Measurements from ENCODE around the gene TMEM151B. TPM values are rescaled to one million over a fixed set of nuclear protein-coding genes. Genes with fewer than 3 reads are reported as not detected.

The TMEM151B gene
- total and polyA plus RNA-seq, 2 of the 4 experiments (the other 2 are of a cell fraction) = not detected

- peak; percentile 33; the same call in 1 of the 2 replicates for TF ChIP-seq SMC3 (IDR thresholded peaks at IDR 0.05; ENCODE audit: low read depth, low read length)
- no peak for TF ChIP-seq POLR2A (IDR thresholded peaks at IDR 0.05; ENCODE audit: low read depth, low read length)
Measured at GRCh38 chr6:44221291-44221960, 48.8 kb upstream of the TMEM151B start (continued).

- H2AK9ac ChIP-seq (replicated peaks; ENCODE audit: low read depth, low read length, poor library complexity) = peak overlapping the region; percentile 44
- H3K27me3 ChIP-seq (ENCODE audit: control insufficient read depth, insufficient read depth, low read length) = peaks cover 3% of the 10 kb centered on the region; the same call in 1 of the 2 replicates
- H3K4ac ChIP-seq (ENCODE audit: low read depth, low read length) = peak overlapping the region; percentile 55; the same call in 1 of the 2 replicates
- ATAC-seq (ENCODE audit: low read depth) = no peak
- H2AFZ ChIP-seq (replicated peaks; ENCODE audit: low read length, poor library complexity) = peak overlapping the region; percentile 77
- H2BK120ac ChIP-seq (ENCODE audit: low read depth, low read length) = no peak overlapping the region
- peaks cover 4% of the 10 kb centered on the region; the same call in 1 of the 2 replicates for H3K9me1 ChIP-seq (ENCODE audit: insufficient read depth, low read length)
- H3K4me3 ChIP-seq (ENCODE audit: insufficient read depth, low read depth, low read length) = no peak overlapping the region
- H3K9ac ChIP-seq (ENCODE audit: low read depth, low read length) = no peak overlapping the region
- no CpG with 5 or more reads among the region's 2 CpGs for WGBS, 2 experiments (ENCODE audit: extremely low coverage in 2 of 2, insufficient read length in 1 of 2)
- H3K9me3 ChIP-seq (ENCODE audit: control insufficient read depth, insufficient read depth, low read length) = no peaks in the 10 kb centered on the region
- no peak overlapping the region for H4K5ac ChIP-seq (ENCODE audit: low read depth, low read length)
- H4K91ac ChIP-seq (ENCODE audit: insufficient read depth, low read depth, low read length) = no peak overlapping the region; the same call in 1 of the 2 replicates
- in situ Hi-C loops (cut with MboI; ENCODE audit: low sequenced_read_pairs) = no loop called here
- H3K79me1 ChIP-seq (ENCODE audit: low read depth in 1 of 2, low read length in 2 of 2) = peaks cover 0 to 8% of the 10 kb centered on the region in 2 experiments; a peak in 1 of 4 replicates
- no peak overlapping the region for H3K56ac ChIP-seq (ENCODE audit: extremely low read depth, insufficient read depth, low read length)
- no peak overlapping the region for H3K18ac ChIP-seq (ENCODE audit: low read depth, low read length)
- no peak overlapping the region for H3K23ac ChIP-seq (ENCODE audit: low read depth, low read length)
- ChIA-PET CTCF (interaction anchor here (1.2 to 4.1 kb wide), 2 partner anchors 12 to 24 kb away, joined by 3 to 20 read pairs; no protein-coding TSS in a partner anchor), POLR2A (ENCODE audit: unreplicated experiment) (interaction anchor here (0.6 kb wide), 2 partner anchors 171 to 619 kb away, joined by 6 to 8 read pairs; no protein-coding TSS in a partner anchor)
- no TSS peak for BruUV-seq (replicated peaks)
- H4K20me1 ChIP-seq (ENCODE audit: insufficient read depth, low read length) = no peaks in the 10 kb centered on the region
- peaks cover 16% of the 10 kb centered on the region for H3K4me1 ChIP-seq (ENCODE audit: control insufficient read depth, insufficient read depth, low read length)
- H3K14ac ChIP-seq (replicated peaks; ENCODE audit: low read depth, low read length) = no peak overlapping the region
- no peak overlapping the region for H2BK20ac ChIP-seq (ENCODE audit: low read depth, low read length)
- no peak overlapping the region for H2BK15ac ChIP-seq (ENCODE audit: low read depth, low read length)
- DNase-seq = no peak
- no peaks in the 10 kb centered on the region for H3K36me3 ChIP-seq (ENCODE audit: control insufficient read depth, insufficient read depth, low read length)
- H4K8ac ChIP-seq (ENCODE audit: low read depth in 2 of 2, low read length in 2 of 2) = no peak overlapping the region
- H2AK5ac ChIP-seq (ENCODE audit: low read depth, low read length) = peak overlapping the region; percentile 28; the same call in 1 of the 2 replicates
- no peak overlapping the region for H2BK5ac ChIP-seq (ENCODE audit: low read depth, low read length, poor library complexity, severe bottlenecking)
- H3K27ac ChIP-seq (ENCODE audit: insufficient read depth, low read length) = no peak overlapping the region
- intact Hi-C loops (cut with micrococcal nuclease) = no loop called here
- dilution Hi-C loops (cut with HindIII; ENCODE audit: low sequenced_read_pairs, unreplicated experiment) = no loop called here
- no peak overlapping the region for H3K4me2 ChIP-seq (ENCODE audit: low read depth, low read length)
- no peak for TF ChIP-seq CEBPB (IDR thresholded peaks at IDR 0.05; ENCODE audit: low read depth, low read length)
- TF ChIP-seq NFE2L2 (IDR thresholded peaks at IDR 0.05; ENCODE audit: low read depth, low read length) = no peak
- TF ChIP-seq CHD1 (IDR thresholded peaks at IDR 0.05; ENCODE audit: low read depth, low read length) = no peak
- TF ChIP-seq POLR2A (IDR thresholded peaks at IDR 0.05; ENCODE audit: low read depth, low read length) = no peak
- no peak for TF ChIP-seq ELK1 (IDR thresholded peaks at IDR 0.05; ENCODE audit: borderline replicate concordance, low read depth, low read length)
- no peak for TF ChIP-seq RAD21 (IDR thresholded peaks at IDR 0.05; ENCODE audit: low read length)
- no peak for TF ChIP-seq RCOR1 (IDR thresholded peaks at IDR 0.05; ENCODE audit: insufficient replicate concordance, low read length)
- no peak for TF ChIP-seq RFX5 (IDR thresholded peaks at IDR 0.05; ENCODE audit: low read depth, low read length)
- TF ChIP-seq MAZ (IDR thresholded peaks at IDR 0.05; ENCODE audit: borderline replicate concordance, low read depth, low read length) = no peak
- no peak for TF ChIP-seq USF2 (IDR thresholded peaks at IDR 0.05; ENCODE audit: low read depth, low read length)
- TF ChIP-seq FOS (IDR thresholded peaks at IDR 0.05; ENCODE audit: low read depth, low read length) = no peak
- TF ChIP-seq MXI1 (IDR thresholded peaks at IDR 0.05; ENCODE audit: borderline replicate concordance, low read depth, low read length) = no peak
- TF ChIP-seq BHLHE40 (IDR thresholded peaks at IDR 0.05; ENCODE audit: low read depth, low read length) = no peak
Measured at GRCh38 chr6:44221961-44222335, 48.3 kb upstream of the TMEM151B start.
